HepG2 (cell line): ENCODE data around the gene RAB5B. TPM values are rescaled to one million over a fixed set of nuclear protein-coding genes. Genes with fewer than 3 reads are reported as not detected.

Experiments used
- BRCA1 ChIP-seq: sonication (generic); formaldehyde crosslinking; IDR thresholded peaks from 2 replicates; pipeline ENCODE4 v1.4.0; 2020; ENCODE audit warnings: missing genetic modification reagents
- CENPBD1 ChIP-seq: sonication (generic); formaldehyde crosslinking; IDR thresholded peaks from 2 replicates; pipeline ENCODE4 v1.8.0; 2022; ENCODE audit warnings: missing genetic modification reagents, low read depth, mild to moderate bottlenecking, borderline replicate concordance
- NFAT5 ChIP-seq: sonication (generic); formaldehyde crosslinking; IDR thresholded peaks from 2 replicates; pipeline ENCODE4 v1.4.0; 2020; ENCODE audit warnings: missing genetic modification reagents
- TEAD3 ChIP-seq: optimal IDR thresholded peaks from 2 replicates; pipeline ENCODE3; 2016; ENCODE audit warnings: borderline replicate concordance
- ZNF383 ChIP-seq: sonication (generic); formaldehyde crosslinking; IDR thresholded peaks from 2 replicates; pipeline ENCODE4 v1.4.0; 2020; ENCODE audit warnings: missing genetic modification reagents, mild to moderate bottlenecking, borderline replicate concordance
- polyA plus RNA-seq, 8 experiments: library from polyadenylated mRNA; depleted of rRNA in 3 of 8; stranded (reverse) in 7 of 8; unstranded in 1 of 8; fragments of >200 nt; fragmentation: Illumina TruSeq in 4 of 8; extraction: Trizol in 4 of 8; gene quantifications; 2 replicates each; pipeline versions ENCODE4 v1.2.1 to v1.2.3, GENCODE V29; 2011 to 2016; ENCODE audit warnings: low read depth in 4 of 8, missing spikeins in 1 of 8, mixed read lengths in 1 of 8; ENCODE audit not compliant: insufficient read depth in 1 of 8
- total RNA-seq, 5 experiments: library from RNA; depleted of rRNA; stranded (reverse); fragments of >200 nt; fragmentation: Illumina TruSeq; extraction: Trizol; gene quantifications; 2 replicates each; pipeline ENCODE4 v1.2.3, GENCODE V29; 2016; ENCODE audit warnings: low read depth in 1 of 5
- TF ChIP-seq, protein P1 (sequence below): sonication (generic); formaldehyde crosslinking; IDR thresholded peaks from 2 replicates; pipeline ENCODE4 v1.9.0; 2022; ENCODE audit warnings: low read depth, missing genetic modification reagents
- TF ChIP-seq, protein P2 (sequence below): sonication (generic); formaldehyde crosslinking; IDR thresholded peaks from 2 replicates; pipeline ENCODE4 v1.5.0; 2020; ENCODE audit warnings: mild to moderate bottlenecking, missing genetic modification reagents, borderline replicate concordance
- TF ChIP-seq, protein P3 (sequence below): IDR thresholded peaks from 2 replicates; pipeline ENCODE4 v1.6.1; 2016

Gene RAB5B
- total and polyA plus RNA-seq, 2 of the 13 experiments (the other 11 are each of a cell fraction or from before 2014, with no cell fraction given): 26.0 to 68.3 TPM

- TF ChIP-seq, protein P1, sequence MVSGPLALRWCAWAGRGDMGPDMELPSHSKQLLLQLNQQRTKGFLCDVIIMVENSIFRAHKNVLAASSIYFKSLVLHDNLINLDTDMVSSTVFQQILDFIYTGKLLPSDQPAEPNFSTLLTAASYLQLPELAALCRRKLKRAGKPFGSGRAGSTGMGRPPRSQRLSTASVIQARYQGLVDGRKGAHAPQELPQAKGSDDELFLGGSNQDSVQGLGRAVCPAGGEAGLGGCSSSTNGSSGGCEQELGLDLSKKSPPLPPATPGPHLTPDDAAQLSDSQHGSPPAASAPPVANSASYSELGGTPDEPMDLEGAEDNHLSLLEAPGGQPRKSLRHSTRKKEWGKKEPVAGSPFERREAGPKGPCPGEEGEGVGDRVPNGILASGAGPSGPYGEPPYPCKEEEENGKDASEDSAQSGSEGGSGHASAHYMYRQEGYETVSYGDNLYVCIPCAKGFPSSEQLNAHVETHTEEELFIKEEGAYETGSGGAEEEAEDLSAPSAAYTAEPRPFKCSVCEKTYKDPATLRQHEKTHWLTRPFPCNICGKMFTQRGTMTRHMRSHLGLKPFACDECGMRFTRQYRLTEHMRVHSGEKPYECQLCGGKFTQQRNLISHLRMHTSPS: peak; percentile 34; the same call in 1 of the 2 replicates
- TF ChIP-seq, protein P2, sequence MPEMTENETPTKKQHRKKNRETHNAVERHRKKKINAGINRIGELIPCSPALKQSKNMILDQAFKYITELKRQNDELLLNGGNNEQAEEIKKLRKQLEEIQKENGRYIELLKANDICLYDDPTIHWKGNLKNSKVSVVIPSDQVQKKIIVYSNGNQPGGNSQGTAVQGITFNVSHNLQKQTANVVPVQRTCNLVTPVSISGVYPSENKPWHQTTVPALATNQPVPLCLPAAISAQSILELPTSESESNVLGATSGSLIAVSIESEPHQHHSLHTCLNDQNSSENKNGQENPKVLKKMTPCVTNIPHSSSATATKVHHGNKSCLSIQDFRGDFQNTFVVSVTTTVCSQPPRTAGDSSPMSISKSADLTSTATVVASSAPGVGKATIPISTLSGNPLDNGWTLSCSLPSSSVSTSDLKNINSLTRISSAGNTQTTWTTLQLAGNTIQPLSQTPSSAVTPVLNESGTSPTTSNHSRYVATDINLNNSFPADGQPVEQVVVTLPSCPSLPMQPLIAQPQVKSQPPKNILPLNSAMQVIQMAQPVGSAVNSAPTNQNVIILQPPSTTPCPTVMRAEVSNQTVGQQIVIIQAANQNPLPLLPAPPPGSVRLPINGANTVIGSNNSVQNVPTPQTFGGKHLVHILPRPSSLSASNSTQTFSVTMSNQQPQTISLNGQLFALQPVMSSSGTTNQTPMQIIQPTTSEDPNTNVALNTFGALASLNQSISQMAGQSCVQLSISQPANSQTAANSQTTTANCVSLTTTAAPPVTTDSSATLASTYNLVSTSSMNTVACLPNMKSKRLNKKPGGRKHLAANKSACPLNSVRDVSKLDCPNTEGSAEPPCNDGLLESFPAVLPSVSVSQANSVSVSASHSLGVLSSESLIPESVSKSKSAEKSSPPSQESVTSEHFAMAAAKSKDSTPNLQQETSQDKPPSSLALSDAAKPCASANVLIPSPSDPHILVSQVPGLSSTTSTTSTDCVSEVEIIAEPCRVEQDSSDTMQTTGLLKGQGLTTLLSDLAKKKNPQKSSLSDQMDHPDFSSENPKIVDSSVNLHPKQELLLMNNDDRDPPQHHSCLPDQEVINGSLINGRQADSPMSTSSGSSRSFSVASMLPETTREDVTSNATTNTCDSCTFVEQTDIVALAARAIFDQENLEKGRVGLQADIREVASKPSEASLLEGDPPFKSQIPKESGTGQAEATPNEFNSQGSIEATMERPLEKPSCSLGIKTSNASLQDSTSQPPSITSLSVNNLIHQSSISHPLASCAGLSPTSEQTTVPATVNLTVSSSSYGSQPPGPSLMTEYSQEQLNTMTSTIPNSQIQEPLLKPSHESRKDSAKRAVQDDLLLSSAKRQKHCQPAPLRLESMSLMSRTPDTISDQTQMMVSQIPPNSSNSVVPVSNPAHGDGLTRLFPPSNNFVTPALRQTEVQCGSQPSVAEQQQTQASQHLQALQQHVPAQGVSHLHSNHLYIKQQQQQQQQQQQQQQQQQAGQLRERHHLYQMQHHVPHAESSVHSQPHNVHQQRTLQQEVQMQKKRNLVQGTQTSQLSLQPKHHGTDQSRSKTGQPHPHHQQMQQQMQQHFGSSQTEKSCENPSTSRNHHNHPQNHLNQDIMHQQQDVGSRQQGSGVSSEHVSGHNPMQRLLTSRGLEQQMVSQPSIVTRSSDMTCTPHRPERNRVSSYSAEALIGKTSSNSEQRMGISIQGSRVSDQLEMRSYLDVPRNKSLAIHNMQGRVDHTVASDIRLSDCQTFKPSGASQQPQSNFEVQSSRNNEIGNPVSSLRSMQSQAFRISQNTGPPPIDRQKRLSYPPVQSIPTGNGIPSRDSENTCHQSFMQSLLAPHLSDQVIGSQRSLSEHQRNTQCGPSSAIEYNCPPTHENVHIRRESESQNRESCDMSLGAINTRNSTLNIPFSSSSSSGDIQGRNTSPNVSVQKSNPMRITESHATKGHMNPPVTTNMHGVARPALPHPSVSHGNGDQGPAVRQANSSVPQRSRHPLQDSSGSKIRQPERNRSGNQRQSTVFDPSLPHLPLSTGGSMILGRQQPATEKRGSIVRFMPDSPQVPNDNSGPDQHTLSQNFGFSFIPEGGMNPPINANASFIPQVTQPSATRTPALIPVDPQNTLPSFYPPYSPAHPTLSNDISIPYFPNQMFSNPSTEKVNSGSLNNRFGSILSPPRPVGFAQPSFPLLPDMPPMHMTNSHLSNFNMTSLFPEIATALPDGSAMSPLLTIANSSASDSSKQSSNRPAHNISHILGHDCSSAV (CRISPR knock-in tag): no peak
- TF ChIP-seq BRCA1 (peak; percentile 64; the same call in 1 of the 2 replicates), TEAD3 (CRISPR knock-in tag) (peak; percentile 14), NFAT5 (no peak; the same call in 1 of the 2 replicates), ZNF383 (CRISPR knock-in tag) (no peak; the same call in 1 of the 2 replicates), CENPBD1 (CRISPR knock-in tag) (no peak)
- TF ChIP-seq, protein P3, sequence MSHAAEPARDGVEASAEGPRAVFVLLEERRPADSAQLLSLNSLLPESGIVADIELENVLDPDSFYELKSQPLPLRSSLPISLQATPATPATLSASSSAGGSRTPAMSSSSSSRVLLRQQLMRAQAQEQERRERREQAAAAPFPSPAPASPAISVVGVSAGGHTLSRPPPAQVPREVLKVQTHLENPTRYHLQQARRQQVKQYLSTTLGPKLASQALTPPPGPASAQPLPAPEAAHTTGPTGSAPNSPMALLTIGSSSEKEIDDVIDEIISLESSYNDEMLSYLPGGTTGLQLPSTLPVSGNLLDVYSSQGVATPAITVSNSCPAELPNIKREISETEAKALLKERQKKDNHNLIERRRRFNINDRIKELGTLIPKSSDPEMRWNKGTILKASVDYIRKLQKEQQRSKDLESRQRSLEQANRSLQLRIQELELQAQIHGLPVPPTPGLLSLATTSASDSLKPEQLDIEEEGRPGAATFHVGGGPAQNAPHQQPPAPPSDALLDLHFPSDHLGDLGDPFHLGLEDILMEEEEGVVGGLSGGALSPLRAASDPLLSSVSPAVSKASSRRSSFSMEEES: no peak; the same call in none of the 2 replicates
Measured at GRCh38 chr12:55996715-55997534, 23.0 kb downstream of the RAB5B start, which contains the start of gene SUOX (continued).
